GOT3 (cell line): Measurements from ENCODE around the gene ATP8A2.

ENCODE experiments used
- DNase-seq: peaks from one replicate; lab custom pipeline; 2025; ENCODE audit warnings: mixed read lengths; lab: John Stamatoyannopoulos, UW

Gene ATP8A2

DNA sequence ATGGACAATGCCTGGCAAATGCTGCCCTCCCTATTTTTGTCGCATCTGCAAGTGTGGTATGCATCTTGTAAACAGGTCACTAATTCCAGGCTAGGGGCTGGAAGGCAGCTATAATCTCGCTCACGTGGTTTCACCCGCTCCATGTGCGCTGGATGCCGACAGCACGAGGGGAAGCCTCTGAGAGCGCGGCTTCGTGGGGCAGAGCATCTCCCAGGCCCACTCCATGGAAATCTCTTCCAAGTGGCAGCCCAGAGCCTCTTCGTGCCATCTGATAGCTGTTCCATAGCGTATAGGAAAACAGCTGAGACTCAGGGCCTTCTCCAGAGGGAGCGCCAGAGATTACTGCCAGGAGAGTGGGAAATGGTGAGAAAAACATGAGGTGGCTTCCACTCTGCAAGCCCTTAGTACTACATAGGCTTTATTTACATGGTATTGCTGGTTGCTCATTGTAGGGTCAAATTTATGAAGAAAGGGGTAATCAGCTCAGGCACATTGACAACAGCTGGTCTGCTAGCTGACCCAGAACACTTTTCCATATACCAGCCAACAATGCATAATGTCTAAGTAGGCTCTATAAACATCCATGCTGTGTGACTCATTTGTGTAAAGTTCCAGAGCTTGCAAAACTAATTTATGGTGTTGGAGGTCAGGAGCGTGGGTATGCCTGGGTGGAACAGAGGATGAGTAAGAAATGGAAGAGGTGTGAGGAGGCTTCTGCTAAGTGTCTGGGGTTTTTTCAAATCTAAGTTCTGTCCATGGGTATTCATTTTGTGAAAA lies 514.9 kb downstream of the ATP8A2 start:
- DNase-seq = no peak

DNA sequence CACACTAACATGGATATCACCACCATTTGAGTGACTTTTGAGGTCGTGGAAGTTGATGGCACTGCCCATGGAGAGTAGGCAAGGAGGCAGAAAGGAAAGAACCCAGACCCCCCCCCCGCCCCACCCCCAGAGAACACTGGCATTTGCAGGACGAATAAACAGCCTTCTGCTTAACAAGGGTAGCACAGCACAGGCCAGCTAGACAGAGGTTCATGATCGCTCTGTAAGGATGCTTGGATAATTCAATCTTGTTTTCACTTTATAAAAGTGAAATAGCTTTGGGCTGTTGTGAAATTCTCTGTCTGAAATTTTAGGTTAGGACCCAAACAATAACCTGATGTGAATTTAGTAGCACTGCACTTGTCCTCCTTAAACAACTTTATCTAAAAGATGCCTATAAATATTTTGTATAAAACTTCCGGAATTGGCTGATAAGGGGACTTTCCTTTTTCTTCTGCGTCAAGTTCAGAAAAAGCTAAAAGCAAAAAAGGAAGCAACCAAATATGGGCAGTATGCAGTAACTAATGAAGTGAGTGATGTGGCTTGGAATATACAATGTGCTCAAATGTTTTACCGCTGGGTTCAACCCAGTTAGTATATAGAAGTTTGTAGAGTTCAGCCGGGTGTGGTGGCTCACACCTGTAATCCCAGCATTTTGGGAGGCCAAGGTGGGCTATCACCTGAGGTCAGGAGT lies 516.3 kb downstream of the ATP8A2 start:
- no peak for DNase-seq

DNA sequence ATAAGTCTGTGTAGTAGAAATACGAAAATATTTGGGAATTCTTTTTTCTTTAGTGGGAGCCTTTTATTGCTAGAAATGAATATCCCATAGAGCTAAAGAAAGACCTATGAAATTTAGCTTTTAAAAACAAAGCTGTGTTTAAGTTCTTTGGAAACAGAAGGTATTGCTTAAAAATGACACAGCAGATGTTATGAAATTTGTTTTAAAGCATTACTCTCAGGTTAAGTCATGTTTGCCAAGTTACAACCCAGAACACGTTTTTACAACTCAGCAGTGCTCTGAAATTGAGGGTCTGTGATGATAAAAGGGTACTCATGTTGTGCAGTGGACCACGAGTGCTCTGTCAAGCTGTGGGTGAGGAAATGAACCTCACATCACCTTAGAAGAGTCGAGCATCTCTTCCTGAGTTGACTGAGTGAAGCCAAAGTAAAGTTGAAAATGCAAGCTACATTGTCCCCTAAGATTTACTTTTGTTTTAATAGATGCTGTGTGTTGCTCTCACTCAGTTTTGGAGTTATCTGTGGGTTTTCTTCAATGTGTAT lies 519.0 kb downstream of the ATP8A2 start:
- no peak for DNase-seq

DNA sequence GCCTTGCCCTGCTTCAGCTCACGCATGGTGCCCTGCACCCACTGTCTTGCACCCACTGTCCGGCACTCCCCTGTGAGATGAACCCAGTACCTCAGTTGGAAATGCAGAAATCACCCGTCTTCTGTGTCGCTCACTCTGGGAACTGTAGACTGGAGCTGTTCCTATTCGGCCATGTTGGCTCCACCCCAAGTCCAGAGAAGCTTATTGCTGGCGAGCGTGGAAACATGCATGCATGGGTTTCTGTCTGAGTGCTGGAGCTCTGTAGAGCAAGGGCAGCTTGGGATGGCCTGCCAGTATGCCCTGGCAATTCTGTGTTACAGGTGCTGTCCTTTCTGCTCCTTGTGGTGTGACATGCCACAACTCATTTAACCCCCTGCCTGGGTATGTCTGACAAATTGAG lies 527.2 kb downstream of the ATP8A2 start:
- no peak for DNase-seq

DNA sequence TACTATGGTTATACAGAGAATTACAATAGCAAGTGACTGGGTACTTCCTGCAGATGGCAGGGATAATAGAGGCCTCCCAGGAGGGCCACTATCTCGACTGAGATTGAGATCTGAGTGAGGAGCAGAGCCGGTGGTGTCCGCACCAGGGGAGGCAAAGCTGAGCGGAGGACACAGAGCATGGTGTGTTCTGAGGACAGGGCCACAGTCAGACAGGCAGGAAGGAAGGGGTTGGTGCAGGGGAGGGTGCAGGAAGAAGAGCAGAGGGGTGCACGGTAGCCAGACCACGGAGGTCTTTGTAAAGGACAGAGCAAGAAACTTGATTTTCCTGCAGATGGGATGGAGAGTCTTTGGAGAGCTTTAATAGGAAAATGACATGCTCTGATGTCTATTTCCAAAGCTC lies 527.7 kb downstream of the ATP8A2 start:
- no peak for DNase-seq

DNA sequence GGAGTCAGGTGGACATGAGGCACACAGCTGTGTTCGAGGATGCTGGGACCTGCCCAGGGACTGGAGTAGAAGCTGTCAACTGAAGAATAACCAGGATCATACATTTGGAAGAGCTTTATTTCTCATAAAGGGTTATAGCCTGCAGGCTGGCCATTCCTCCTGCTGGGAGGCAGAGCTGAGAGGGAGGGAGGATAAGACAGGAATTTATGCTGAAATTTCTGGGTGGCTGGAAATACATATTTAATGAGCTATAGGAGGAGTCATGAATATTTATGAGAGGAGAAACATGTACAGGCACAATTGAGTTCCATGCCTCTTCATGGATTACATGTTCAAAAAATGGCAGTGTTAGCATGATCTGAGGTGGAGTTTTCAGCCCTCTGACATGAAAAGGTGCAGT lies 528.2 kb downstream of the ATP8A2 start:
- DNase-seq = no peak

DNA sequence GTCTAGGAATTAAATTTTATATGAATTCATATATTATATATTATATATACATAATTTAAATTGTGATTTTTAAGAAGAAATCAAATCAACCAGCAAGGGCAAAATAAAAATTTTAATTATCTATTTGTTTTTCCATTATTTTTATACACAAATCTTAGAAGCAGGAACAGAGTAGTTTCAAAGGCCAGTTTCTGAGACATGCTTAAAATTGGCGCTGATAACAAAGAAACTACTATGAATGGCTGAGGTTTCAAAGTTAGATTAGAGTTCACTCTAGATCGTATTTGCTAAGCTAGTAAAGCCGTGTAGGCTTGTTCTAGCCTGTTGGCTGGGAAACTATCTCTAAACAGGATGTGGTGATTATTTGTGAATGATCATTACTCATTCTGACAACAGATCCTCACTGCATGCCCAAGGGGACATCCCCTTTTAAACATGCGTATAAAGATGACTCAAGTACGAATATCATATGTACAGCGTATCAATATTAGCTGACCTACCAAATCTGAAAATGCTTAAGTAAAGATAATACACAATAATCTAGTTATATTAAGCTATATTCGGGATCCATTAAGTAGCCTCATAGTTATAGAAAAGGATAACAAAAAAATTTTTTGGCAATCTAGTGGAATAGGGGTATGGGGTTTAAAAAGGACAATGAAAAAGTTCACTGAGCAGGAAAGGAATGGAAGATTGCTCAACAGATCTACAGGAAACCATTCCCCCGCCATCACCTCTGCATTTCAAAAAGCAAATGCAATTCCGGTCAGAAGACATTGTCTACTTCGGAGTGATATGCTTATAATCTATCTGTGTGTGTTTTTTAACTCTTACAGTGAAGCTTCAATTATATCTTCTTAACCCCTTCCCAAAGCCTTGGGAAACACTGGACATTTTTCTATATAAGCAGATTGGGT lies 529.9 kb downstream of the ATP8A2 start:
- no peak for DNase-seq

DNA sequence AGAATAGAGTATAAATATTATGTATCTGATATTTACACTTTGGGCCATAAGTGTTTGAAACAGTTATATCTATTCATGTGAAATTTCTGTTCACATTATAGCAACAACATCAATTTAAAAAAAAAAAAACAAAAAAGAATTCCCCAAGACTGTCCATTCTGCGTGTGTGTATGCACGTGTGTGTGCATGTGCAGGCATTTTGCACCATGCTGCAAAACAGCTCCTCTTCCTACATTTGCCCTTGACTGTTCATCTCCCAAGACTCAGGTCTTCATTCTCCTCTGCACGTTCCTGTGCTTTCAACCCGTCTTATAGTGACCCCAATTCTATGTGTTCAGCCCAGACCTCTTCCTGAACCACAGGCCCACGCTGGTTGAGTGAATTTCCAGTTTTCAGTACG lies 530.7 kb downstream of the ATP8A2 start:
- DNase-seq = no peak

DNA sequence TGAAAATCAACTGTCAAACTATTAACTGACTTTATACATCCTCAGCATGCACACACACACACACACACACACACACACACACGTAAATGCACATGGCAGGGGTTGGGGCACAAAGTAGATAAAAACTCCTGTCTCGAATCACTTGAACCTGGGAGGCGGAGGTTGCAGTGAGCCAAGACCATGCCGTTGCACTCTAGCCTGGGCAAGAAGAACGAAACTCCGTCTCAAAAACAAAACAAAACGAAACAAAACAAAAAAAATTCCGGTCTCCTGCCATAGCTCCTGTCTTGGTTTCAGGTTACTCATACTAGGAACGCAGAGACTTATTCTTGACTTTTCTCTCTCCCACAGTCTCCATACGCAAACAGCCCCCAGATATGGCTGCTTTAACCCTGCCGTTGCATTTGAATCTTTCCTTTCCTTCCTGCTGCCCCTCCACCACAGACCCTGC lies 531.1 kb downstream of the ATP8A2 start:
- no peak for DNase-seq

DNA sequence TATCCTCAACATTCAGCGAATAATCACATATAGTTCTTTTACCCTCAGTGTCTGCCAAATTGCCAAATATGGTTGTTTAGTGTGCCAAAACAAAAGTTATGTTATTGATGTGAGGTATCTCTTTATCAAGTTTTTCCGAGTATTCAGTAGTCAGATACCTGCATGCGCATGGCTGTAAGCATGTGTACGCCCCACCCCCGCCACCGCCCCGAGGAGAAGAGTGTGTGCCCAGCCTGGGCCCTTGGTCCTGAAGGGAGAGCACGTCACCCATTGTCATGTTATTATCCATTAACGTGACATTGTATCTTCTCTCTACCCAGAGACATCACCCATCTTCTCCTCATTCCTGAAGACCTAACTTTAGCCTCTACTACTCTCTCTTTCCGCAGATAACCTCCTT lies 533.1 kb downstream of the ATP8A2 start:
- DNase-seq = no peak

DNA sequence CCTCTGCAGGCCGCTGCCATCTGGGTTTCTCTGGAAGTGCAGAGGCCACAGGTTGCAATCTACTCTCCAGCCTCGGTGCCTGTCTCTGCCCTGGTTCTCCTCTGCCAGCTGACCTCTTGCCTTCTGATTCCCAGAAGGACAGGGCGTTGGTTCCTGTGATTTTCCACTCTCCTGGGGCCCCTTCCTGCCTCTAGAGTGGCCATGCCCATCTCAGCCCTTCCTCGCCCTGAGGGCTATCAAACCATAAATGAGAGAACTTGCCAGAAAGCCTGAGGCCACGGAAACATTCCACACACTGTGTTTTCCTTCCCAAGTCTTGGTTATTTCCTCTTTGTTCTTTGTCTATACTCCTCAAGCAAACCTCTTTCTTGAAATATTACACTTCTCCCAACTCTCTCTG lies 533.8 kb downstream of the ATP8A2 start:
- no peak for DNase-seq

DNA sequence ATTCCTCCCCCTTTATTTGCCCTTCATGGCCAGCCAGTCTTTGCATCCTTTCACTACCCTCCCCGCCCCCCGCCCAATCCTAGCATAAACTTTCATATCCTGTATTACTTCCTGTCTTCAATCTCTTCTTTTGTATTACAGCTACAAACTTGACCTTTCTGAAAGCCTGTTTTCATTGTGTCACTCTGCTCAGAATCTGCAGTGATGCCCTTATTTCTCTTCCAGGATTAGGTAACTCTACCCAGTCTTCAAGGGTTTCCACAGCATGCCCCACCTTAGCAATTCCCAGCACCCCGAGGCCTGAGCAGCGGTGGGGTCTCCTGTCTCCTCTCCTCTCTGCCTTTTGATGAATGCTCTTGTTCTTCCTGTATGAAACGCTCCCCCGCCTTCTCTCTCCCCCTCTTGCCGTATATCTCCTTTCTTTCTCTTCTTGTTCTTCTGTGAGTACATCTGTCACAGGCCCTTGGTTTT lies 534.5 kb downstream of the ATP8A2 start:
- DNase-seq = no peak

DNA sequence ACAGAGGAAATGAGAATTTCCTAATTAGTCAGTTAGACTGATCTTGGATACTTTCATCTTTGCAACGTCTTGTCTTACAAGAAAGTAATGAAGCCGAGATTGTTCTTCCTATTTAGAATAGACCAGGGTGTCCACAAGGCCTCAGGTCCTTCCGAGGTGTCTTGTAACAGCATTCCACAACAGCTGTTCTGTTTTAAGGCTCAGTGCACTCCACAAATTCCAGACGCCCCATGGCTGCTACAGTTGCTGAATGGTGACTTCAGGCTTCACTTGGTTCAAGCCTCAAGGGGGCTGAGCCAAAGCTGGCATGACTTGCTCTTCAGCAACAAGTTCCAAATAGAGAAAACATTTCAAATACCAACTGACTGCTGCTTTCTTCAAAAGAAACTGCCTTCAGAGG lies 536.6 kb downstream of the ATP8A2 start:
- DNase-seq = no peak

DNA sequence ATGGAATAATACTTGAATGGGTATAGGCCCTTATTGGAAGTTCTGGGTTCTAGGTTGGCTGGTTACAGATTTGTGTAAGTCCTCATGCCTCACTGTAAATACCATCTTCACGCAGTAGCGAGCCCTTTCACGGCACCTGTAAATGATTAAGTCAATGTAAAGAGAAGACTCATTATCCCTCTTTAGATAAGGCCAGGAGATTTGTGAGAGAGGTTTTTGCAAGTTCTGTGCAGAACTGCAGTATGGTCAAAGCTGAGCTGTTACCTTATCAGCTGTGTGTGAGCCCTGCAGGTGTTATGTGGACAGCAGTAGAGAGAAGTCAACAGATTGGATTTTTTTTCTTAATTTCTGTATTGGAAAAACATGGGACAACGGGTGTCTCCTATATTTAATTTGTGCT lies 538.5 kb downstream of the ATP8A2 start:
- DNase-seq = no peak

DNA sequence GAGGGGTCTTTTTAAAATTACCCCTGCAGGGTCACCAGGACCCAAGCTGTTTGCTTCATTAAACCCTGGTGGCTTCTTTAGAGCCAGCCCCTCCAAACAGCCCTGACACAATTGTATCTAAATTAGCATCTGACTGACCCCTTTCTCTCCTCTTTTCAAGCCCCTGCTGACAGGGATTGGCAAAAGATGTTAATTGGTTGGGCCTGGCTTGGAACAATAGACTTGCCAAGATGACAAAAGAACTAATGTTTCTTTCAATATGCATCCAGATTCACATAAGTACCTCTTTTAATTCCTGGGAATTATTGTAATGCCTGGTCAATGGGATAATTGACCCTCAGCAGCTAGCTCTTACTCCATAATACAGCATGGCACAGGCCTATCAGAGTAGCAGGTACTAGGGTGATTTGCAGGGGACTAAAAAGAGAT lies 539.2 kb downstream of the ATP8A2 start:
- no peak for DNase-seq

DNA sequence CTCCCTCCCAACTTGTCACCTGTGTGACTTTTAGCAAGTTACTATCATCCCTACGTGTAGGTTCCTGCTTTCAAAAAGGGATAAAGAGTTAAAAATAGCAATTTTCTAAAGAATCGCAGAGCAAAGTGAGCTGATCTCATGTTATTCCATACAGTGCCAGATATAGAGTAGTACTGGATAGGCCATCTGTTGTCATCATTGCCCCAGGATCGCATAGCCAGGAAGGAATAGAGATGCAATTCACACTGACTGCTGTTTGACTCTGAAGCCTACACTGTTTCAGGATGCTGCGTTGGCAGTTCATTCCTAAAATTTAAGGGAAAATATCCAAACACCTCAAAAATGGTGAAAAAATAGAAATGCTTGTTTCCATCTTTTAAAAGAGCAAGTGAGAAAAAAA lies 541.2 kb downstream of the ATP8A2 start:
- DNase-seq = no peak

DNA sequence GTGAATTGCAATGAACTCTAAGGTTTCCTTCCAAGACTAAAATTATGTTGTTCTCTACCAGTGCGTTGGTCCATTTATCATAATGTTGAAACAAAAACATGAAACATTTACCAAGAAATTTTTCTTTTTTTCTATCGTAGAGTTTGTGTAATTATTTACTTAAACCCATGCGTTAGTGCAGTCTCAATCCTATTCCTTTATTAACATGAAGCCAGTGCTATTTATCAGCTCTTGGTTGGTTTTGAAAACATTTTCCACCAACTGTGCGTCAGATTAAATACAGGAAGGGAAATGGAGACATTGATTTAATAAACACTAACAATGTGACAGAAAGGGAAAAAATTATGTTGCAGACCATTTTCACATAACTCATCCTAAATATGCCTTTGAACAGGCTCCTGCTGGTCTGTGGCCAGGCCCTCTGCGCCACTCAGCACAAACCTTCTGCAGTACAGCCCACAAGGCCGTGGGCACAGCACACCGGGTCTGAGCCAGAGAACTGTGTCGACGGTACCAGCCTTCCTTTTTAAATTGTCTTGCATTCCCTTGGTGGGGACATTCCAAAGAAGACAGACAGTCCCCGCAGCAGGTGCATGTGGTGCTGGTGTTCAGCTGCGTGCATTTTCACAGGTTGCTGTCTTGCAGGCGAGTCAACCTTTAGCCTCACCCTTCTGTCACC lies 544.2 kb downstream of the ATP8A2 start:
- no peak for DNase-seq

DNA sequence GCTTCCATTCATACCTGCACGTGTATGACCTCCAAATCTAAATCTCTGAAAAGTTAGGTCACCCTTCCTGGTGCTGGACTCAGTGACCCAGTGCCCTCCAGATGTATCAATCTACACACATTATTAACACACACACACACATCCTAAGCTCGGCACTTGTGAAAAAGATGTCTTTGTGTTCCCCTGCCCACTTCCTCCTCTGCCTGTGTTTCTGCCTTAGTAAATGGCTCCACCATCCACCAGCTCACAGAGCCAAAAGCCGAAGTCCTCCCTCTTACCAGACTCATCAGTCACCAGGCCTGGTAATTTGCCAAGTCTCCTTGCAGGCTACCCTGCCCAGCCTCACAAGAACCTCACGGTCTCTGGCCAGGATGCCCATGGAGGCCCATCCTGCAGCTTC lies 548.5 kb downstream of the ATP8A2 start:
- no peak for DNase-seq

DNA sequence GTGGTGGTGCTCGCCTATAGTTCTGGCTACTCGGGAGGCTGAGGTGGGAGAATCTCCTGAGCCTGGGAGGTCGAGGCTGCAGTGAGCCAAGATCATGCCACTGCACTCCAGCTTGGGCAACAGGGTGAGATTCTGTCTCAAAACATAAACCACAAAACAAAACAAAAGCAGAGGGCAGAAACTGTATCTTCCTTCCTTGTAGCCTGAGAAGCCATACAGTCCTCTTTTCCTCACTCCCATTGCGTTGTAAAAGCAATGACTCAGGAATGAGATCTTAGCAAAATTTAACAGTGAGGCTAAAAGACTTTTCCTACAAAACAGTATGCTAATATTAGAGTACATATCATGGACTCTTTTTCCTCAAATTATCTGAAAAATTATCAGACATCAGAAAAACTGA lies 549.2 kb downstream of the ATP8A2 start:
- no peak for DNase-seq

DNA sequence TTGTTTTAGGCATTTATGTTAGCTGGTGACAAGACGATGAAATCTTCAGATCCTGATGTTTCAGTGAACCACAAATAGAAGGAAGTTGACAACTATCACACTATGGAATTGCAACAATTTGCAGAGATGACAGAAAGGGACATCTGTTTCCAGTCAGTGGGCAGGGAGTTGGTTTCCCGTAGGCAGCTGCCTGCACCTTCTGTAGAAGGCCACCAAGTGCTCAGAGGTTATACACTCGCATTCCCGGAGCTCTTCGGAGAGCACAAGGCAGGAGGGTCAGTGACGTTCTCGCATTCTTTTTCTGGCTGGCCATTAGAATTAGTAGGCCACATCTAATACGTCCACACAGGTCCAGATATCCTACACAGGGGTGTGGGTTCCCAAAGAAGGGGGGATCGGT lies 550.6 kb downstream of the ATP8A2 start:
- DNase-seq = no peak

DNA sequence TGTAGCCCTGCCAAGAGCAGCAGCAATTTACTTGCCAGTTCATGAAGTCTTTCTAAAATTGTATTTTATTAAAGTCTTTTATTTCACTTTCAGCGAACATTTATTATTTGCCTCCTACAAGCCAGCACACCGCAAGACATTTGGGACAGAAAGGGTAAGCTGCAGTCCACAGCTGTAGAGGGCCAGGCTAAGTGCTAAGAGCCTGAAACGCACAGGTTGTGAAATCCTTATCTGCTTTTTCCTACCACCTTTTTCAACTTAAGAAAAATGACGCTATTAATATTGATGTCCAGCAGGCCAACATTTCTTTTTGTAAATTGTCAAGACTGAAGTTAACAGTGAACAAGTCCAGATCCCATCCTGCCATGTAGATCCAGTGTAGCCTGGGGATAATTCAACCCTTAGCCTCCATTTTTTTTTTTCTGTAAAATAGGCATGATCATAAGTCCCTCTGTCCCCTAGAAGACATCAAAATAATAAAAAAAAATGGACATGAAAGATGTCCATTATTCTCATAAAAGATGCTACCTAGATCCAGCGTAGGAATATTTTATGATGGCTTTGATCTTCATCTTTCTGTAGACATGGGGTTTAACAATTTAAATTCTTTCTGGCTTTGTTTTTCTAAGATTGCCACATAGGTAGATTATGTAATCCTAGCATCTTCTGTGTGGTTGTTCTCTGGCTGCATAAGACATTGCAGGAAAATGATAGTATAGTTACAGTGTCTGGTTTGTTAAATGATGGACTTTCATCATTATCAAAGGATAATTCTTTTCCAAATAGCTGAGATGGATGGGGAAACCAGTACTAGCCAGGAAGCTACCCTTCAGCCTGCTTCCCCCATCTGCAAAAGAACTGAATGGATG lies 551.7 kb downstream of the ATP8A2 start:
- DNase-seq = no peak
